ENCODE measurements around the gene TTLL3.

GRCh38 chr3:9828801-9829755, 19.0 kb downstream of the TTLL3 start:
- TF ChIP-seq CTCF (IDR thresholded peaks at IDR 0.05) (no peak), POLR2A (IDR thresholded peaks at IDR 0.05) (no peak)

Measured in body of pancreas (tissue), 4 donors.